ENCODE results near the gene AP1M1. TPM values are rescaled to one million over a fixed set of nuclear protein-coding genes. Genes with fewer than 3 reads are reported as not detected.

Gene AP1M1
- total and polyA plus RNA-seq, 2 of the 4 experiments (the other 2 are of a cell fraction), result 85.1 to 99.1 TPM

- H3K4me2 ChIP-seq (ENCODE audit: low read depth, low read length), result no peak overlapping the region
- no peak overlapping the region for H3K4me3 ChIP-seq (ENCODE audit: insufficient read depth, low read depth, low read length)
- peak overlapping the region; percentile 55 for H2AK9ac ChIP-seq (replicated peaks; ENCODE audit: low read depth, low read length, poor library complexity)
- no peaks in the 10 kb centered on the region for H3K4me1 ChIP-seq (ENCODE audit: control insufficient read depth, insufficient read depth, low read length)
- no peak overlapping the region for H4K8ac ChIP-seq (ENCODE audit: low read depth in 2 of 2, low read length in 2 of 2)
- H4K91ac ChIP-seq (ENCODE audit: insufficient read depth, low read depth, low read length), result no peak overlapping the region
- TF ChIP-seq NFE2L2 (IDR thresholded peaks at IDR 0.05; ENCODE audit: low read depth, low read length) (no peak), CHD1 (IDR thresholded peaks at IDR 0.05; ENCODE audit: low read depth, low read length) (no peak)
- no peak overlapping the region for H3K18ac ChIP-seq (ENCODE audit: low read depth, low read length)
- H2AFZ ChIP-seq (replicated peaks; ENCODE audit: low read length, poor library complexity), result peak overlapping the region; percentile 32
- no peak overlapping the region for H3K27ac ChIP-seq (ENCODE audit: insufficient read depth, low read length)
- H3K9me1 ChIP-seq (ENCODE audit: insufficient read depth, low read length), result peaks cover 10% of the 10 kb centered on the region; the same call in 1 of the 2 replicates
- no peak overlapping the region for H3K56ac ChIP-seq (ENCODE audit: extremely low read depth, insufficient read depth, low read length)
- POLR2A ChIA-PET (ENCODE audit: unreplicated experiment), result no interaction called here
- H3K9ac ChIP-seq (ENCODE audit: low read depth, low read length), result no peak overlapping the region
- no peak overlapping the region for H2BK120ac ChIP-seq (ENCODE audit: low read depth, low read length)
- dilution Hi-C loops (cut with HindIII; ENCODE audit: low sequenced_read_pairs, unreplicated experiment), result no loop called here
- no peaks in the 10 kb centered on the region for H3K27me3 ChIP-seq (ENCODE audit: control insufficient read depth, insufficient read depth, low read length)
- H2AK5ac ChIP-seq (ENCODE audit: low read depth, low read length), result no peak overlapping the region
- no peaks in the 10 kb centered on the region for H3K9me3 ChIP-seq (ENCODE audit: control insufficient read depth, insufficient read depth, low read length)
- peaks cover 84% of the 10 kb centered on the region for H3K36me3 ChIP-seq (ENCODE audit: control insufficient read depth, insufficient read depth, low read length)
- in situ Hi-C loops (cut with MboI; ENCODE audit: low sequenced_read_pairs), result no loop called here
- no TSS peak for BruUV-seq (replicated peaks)
- no peak overlapping the region for H3K14ac ChIP-seq (replicated peaks; ENCODE audit: low read depth, low read length)
- CTCF ChIA-PET, result no interaction called here
- H2BK5ac ChIP-seq (ENCODE audit: low read depth, low read length, poor library complexity, severe bottlenecking), result no peak overlapping the region
- no peak overlapping the region for H2BK15ac ChIP-seq (ENCODE audit: low read depth, low read length)
- peaks cover 20 to 48% of the 10 kb centered on the region in 2 experiments for H3K79me1 ChIP-seq (ENCODE audit: low read depth in 1 of 2, low read length in 2 of 2)
- no peak for ATAC-seq (ENCODE audit: low read depth)
- H2BK20ac ChIP-seq (ENCODE audit: low read depth, low read length), result no peak overlapping the region
- H4K20me1 ChIP-seq (ENCODE audit: insufficient read depth, low read length), result peaks cover 33% of the 10 kb centered on the region
- intact Hi-C loops (cut with micrococcal nuclease), result no loop called here
- no peak overlapping the region for H4K5ac ChIP-seq (ENCODE audit: low read depth, low read length)
- DNase-seq, result no peak
- H3K4ac ChIP-seq (ENCODE audit: low read depth, low read length), result no peak overlapping the region
- 97% methylated on average over 18 of the region's 21 CpGs; no CpG with 5 or more reads in 1 of the 2 experiments for WGBS, 2 experiments (ENCODE audit: extremely low coverage in 2 of 2, insufficient read length in 1 of 2)
- no peak overlapping the region for H3K23ac ChIP-seq (ENCODE audit: low read depth, low read length)
These were observed 30.3 kb downstream of the AP1M1 start for GRCh38 chr19:16227837-16228636.

All from IMR-90 (cell line).